Measurements from ENCODE around the gene GRAMD1B. TPM values are rescaled to one million over a fixed set of nuclear protein-coding genes. Genes with fewer than 3 reads are reported as not detected.

The GRAMD1B gene
- total RNA-seq, 4 donors from 2014 or later, result 2.1 to 7.8 (median 3.2) TPM

- intact Hi-C loops (cut with DNase I; ENCODE audit: low total_unique reads), result no loop called here
Measured at GRCh38 chr11:123434262-123434661, 4.2 kb downstream of the GRAMD1B start.

DNA sequence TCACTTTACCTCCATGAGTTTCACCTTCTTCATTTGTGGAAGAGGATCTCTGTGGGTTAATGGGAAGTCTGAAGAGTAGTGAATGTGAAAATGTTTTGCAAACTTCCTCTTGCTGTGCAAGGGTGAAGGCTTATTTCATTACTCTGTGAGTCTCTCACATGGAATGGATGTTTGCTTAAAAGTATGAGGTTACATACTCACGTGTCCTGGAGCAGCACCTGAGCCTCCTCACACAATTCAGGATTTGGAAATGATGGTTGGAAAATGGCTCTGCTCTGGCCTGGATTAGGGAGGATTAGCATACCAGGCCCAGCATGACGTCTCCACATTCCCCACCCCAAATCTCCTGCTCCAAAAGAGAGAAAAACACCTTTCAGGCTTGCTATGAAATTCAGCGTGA is 4.8 kb downstream of the GRAMD1B start:
- in situ Hi-C loops (cut with MboI; ENCODE audit: low sequenced_read_pairs in 4 of 4), result no loop called here
- intact Hi-C loops (cut with DNase I; ENCODE audit: low total_unique reads), result no loop called here
- no peak for DNase-seq

More at GRCh38 chr11:123434262-123434661, 4.2 kb downstream of the GRAMD1B start:
- no peak for DNase-seq
- Histone ChIP-seq H3K9me3 (no peaks in the 10 kb centered on the region), H3K27me3 (no peaks in the 10 kb centered on the region), H3K4me3 (no peak overlapping the region), H3K36me3 (no peaks in the 10 kb centered on the region), H3K27ac (no peak overlapping the region), H3K4me1 (peaks cover 10 to 12% of the 10 kb centered on the region in 2 donors)
- no peak for ATAC-seq
- TF ChIP-seq POLR2A (IDR thresholded peaks at IDR 0.05), result no peak
- TF ChIP-seq, protein P1, sequence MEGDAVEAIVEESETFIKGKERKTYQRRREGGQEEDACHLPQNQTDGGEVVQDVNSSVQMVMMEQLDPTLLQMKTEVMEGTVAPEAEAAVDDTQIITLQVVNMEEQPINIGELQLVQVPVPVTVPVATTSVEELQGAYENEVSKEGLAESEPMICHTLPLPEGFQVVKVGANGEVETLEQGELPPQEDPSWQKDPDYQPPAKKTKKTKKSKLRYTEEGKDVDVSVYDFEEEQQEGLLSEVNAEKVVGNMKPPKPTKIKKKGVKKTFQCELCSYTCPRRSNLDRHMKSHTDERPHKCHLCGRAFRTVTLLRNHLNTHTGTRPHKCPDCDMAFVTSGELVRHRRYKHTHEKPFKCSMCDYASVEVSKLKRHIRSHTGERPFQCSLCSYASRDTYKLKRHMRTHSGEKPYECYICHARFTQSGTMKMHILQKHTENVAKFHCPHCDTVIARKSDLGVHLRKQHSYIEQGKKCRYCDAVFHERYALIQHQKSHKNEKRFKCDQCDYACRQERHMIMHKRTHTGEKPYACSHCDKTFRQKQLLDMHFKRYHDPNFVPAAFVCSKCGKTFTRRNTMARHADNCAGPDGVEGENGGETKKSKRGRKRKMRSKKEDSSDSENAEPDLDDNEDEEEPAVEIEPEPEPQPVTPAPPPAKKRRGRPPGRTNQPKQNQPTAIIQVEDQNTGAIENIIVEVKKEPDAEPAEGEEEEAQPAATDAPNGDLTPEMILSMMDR (IDR thresholded peaks at IDR 0.05 in 4 of 5, conservative IDR thresholded peaks at IDR 0.05 in 1 of 5), result no peak
- in situ Hi-C loops (cut with MboI; ENCODE audit: low sequenced_read_pairs in 4 of 4), result no loop called here

GRCh38 chr11:123437236-123437979 is 7.3 kb downstream of the GRAMD1B start:
- no peaks in the 10 kb centered on the region for H3K4me1 ChIP-seq
- no peak overlapping the region for H3K4me3 ChIP-seq
- DNase-seq, result no peak
- no peak overlapping the region for H3K27ac ChIP-seq
- intact Hi-C loops (cut with DNase I; ENCODE audit: low total_unique reads), result no loop called here
- H3K27me3 ChIP-seq, result no peaks in the 10 kb centered on the region
- no peaks in the 10 kb centered on the region for H3K9me3 ChIP-seq
- no peaks in the 10 kb centered on the region for H3K36me3 ChIP-seq
- no peak for TF ChIP-seq POLR2A (IDR thresholded peaks at IDR 0.05)
- TF ChIP-seq, protein P1 (IDR thresholded peaks at IDR 0.05 in 4 of 5, conservative IDR thresholded peaks at IDR 0.05 in 1 of 5), result no peak
- in situ Hi-C loops (cut with MboI; ENCODE audit: low sequenced_read_pairs in 4 of 4), result no loop called here
- ATAC-seq, result no peak

More for the DNA sequence above, 4.8 kb downstream of the GRAMD1B start:
- no peak for ATAC-seq
- H3K9me3 ChIP-seq, result no peaks in the 10 kb centered on the region
- H3K4me3 ChIP-seq, result no peak overlapping the region
- TF ChIP-seq, protein P1 (IDR thresholded peaks at IDR 0.05 in 4 of 5, conservative IDR thresholded peaks at IDR 0.05 in 1 of 5), result no peak
- no peak for TF ChIP-seq POLR2A (IDR thresholded peaks at IDR 0.05)
- no peak overlapping the region for H3K27ac ChIP-seq
- no peaks in the 10 kb centered on the region for H3K27me3 ChIP-seq
- H3K36me3 ChIP-seq, result no peaks in the 10 kb centered on the region
- H3K4me1 ChIP-seq, result peaks cover 4 to 8% of the 10 kb centered on the region in 2 donors

- ATAC-seq, result no peak
Measured at GRCh38 chr11:123438131-123438627, 8.1 kb downstream of the GRAMD1B start.

More at GRCh38 chr11:123438131-123438627, 8.1 kb downstream of the GRAMD1B start:
- DNase-seq, result no peak
- no peaks in the 10 kb centered on the region for H3K36me3 ChIP-seq
- H3K4me1 ChIP-seq, result no peaks in the 10 kb centered on the region
- no peaks in the 10 kb centered on the region for H3K9me3 ChIP-seq
- no peak overlapping the region for H3K27ac ChIP-seq
- intact Hi-C loops (cut with DNase I; ENCODE audit: low total_unique reads) (no loop called here), in situ Hi-C loops (cut with MboI; ENCODE audit: low sequenced_read_pairs in 4 of 4) (no loop called here)
- H3K4me3 ChIP-seq, result no peak overlapping the region
- no peaks in the 10 kb centered on the region for H3K27me3 ChIP-seq
- TF ChIP-seq, protein P1 (IDR thresholded peaks at IDR 0.05 in 4 of 5, conservative IDR thresholded peaks at IDR 0.05 in 1 of 5), result no peak
- TF ChIP-seq POLR2A (IDR thresholded peaks at IDR 0.05), result no peak

Data from gastrocnemius medialis (tissue), 4 donors.